Measurements from ENCODE around the gene MAL. TPM values are rescaled to one million over a fixed set of nuclear protein-coding genes. Genes with fewer than 3 reads are reported as not detected.
"Not testable (repeated sequence)": the region's sequence is repeated elsewhere in the genome, so short reads cannot be mapped to it uniquely, and the experiment has no call there.

MAL gene
- total RNA-seq, 4 donors from 2014 or later = 0.93 to 4.7 TPM; not detected in 2

- no peak for ATAC-seq (ENCODE audit: low FRiP score)
- no peak for TF ChIP-seq CTCF (IDR thresholded peaks at IDR 0.05)
- no peak for DNase-seq (ENCODE audit: low spot score)
Observed at GRCh38 chr2:95036596-95037383, 11.3 kb downstream of the MAL start.

GRCh38 chr2:95037384-95037839 is 11.9 kb downstream of the MAL start:
- TF ChIP-seq CTCF (IDR thresholded peaks at IDR 0.05) = no peak
- DNase-seq (ENCODE audit: low spot score) (no peak), ATAC-seq (ENCODE audit: low FRiP score) (no peak)

- ATAC-seq (ENCODE audit: low FRiP score); DNase-seq (ENCODE audit: low spot score): not testable (repeated sequence)
Observed at GRCh38 chr2:95037841-95038585, 12.5 kb downstream of the MAL start.

GRCh38 chr2:95038635-95039298 is 13.3 kb downstream of the MAL start:
- TF ChIP-seq CTCF (IDR thresholded peaks at IDR 0.05) = no peak
- DNase-seq (ENCODE audit: low spot score) (no peak), ATAC-seq (ENCODE audit: low FRiP score) (no peak)

GRCh38 chr2:95039363-95039762 is 13.9 kb downstream of the MAL start:
- DNase-seq (ENCODE audit: low spot score) (no peak), ATAC-seq (ENCODE audit: low FRiP score) (no peak)
- no peak for TF ChIP-seq CTCF (IDR thresholded peaks at IDR 0.05)

GRCh38 chr2:95039978-95040377 is 14.5 kb downstream of the MAL start:
- no peak for TF ChIP-seq CTCF (IDR thresholded peaks at IDR 0.05)
- ATAC-seq (ENCODE audit: low FRiP score) = no peak

GRCh38 chr2:95040426-95040825 is 14.9 kb downstream of the MAL start:
- no peak for DNase-seq (ENCODE audit: low spot score)
- TF ChIP-seq CTCF (IDR thresholded peaks at IDR 0.05) = no peak
- no peak for ATAC-seq (ENCODE audit: low FRiP score)

More at GRCh38 chr2:95039978-95040377, 14.5 kb downstream of the MAL start:
- no peak for DNase-seq (ENCODE audit: low spot score)
